Mesenchymal stem cell (in vitro differentiated cells and primary cell): ENCODE measurements around the gene INPP5A.
A peak's percentile ranks its signal among the peaks of the same experiment; 100 is the strongest.

Source experiments
- DNase-seq: peaks from one replicate; pipeline ENCODE4 v3.0.0-alpha.2; 2013
- H2AFZ ChIP-seq: one replicate; pipeline ENCODE4 v1.6.1; 2013; ENCODE audit warnings: low read depth, mild to moderate bottlenecking, control low read depth, inconsistent platforms, low read length, moderate library complexity
- H2AK5ac ChIP-seq: 2 replicates; pipeline ENCODE4 v1.6.1; 2013; ENCODE audit warnings: low read length, moderate library complexity, mild to moderate bottlenecking, inconsistent platforms; ENCODE audit not compliant: severe bottlenecking
- H2BK120ac ChIP-seq: one replicate; pipeline ENCODE4 v1.6.1; 2013; ENCODE audit warnings: low read depth, mild to moderate bottlenecking, inconsistent platforms, low read length, moderate library complexity
- H2BK12ac ChIP-seq, 2 experiments: one replicate each; pipeline ENCODE4 v1.6.1; 2013; ENCODE audit warnings: inconsistent platforms in 2 of 2, low read length in 2 of 2, mild to moderate bottlenecking in 2 of 2, moderate library complexity in 2 of 2, control low read depth in 1 of 2
- H2BK15ac ChIP-seq: one replicate; pipeline ENCODE4 v1.6.1; 2013; ENCODE audit warnings: mild to moderate bottlenecking, low read depth, inconsistent platforms; ENCODE audit not compliant: poor library complexity, severe bottlenecking
- H2BK5ac ChIP-seq: 2 replicates; pipeline ENCODE4 v1.6.1; 2013; ENCODE audit warnings: low read depth, mild to moderate bottlenecking, low read length, control low read depth, inconsistent platforms; ENCODE audit not compliant: poor library complexity, severe bottlenecking
- H3K14ac ChIP-seq, 2 experiments: one replicate each; pipeline ENCODE4 v1.6.1; 2013; ENCODE audit warnings: inconsistent platforms in 2 of 2, low read length in 2 of 2, control low read depth in 1 of 2, mild to moderate bottlenecking in 1 of 2, moderate library complexity in 1 of 2
- H3K18ac ChIP-seq, 2 experiments: one replicate each; pipeline ENCODE4 v1.6.1; 2013; ENCODE audit warnings: inconsistent platforms in 2 of 2, low read length in 2 of 2, control low read depth in 1 of 2, low read depth in 1 of 2, mild to moderate bottlenecking in 1 of 2
- H3K23ac ChIP-seq, 2 experiments: one replicate each; pipeline ENCODE4 v1.6.1; 2013; ENCODE audit warnings: inconsistent platforms in 2 of 2, low read length in 2 of 2, mild to moderate bottlenecking in 2 of 2, moderate library complexity in 2 of 2, control low read depth in 1 of 2
- H3K27ac ChIP-seq: 2 replicates; pipeline ENCODE4 v1.5.1; 2013; ENCODE audit warnings: mild to moderate bottlenecking, moderate library complexity, low read length, control low read depth, inconsistent platforms; ENCODE audit not compliant: poor library complexity, severe bottlenecking
- H3K27me3 ChIP-seq, 2 experiments: 2 replicates each; pipeline versions ENCODE4 v1.6.1 to v1.7.0; 2013; ENCODE audit warnings: low read length in 2 of 2, mild to moderate bottlenecking in 2 of 2, moderate library complexity in 2 of 2, control low read depth in 1 of 2, inconsistent platforms in 1 of 2; ENCODE audit not compliant: control insufficient read depth in 1 of 2, insufficient read depth in 1 of 2
- H3K36me3 ChIP-seq, 2 experiments: 2 replicates each; pipeline versions ENCODE4 v1.6.1 to v1.7.0; 2013; ENCODE audit warnings: low read length in 2 of 2, control low read depth in 1 of 2, inconsistent platforms in 1 of 2, low read depth in 1 of 2, mild to moderate bottlenecking in 1 of 2; ENCODE audit not compliant: insufficient read depth in 2 of 2, control insufficient read depth in 1 of 2
- H3K4ac ChIP-seq, 2 experiments: one replicate each; pipeline ENCODE4 v1.6.1; 2013; ENCODE audit warnings: inconsistent platforms in 2 of 2, low read length in 2 of 2, mild to moderate bottlenecking in 2 of 2, moderate library complexity in 2 of 2, control low read depth in 1 of 2, low read depth in 1 of 2
- H3K4me1 ChIP-seq: 2 replicates; pipeline ENCODE4 v1.6.1; 2013; ENCODE audit warnings: low read depth, low read length, control low read depth; ENCODE audit not compliant: control insufficient read depth, insufficient read depth
- H3K4me2 ChIP-seq: 2 replicates; pipeline ENCODE4 v1.6.1; 2013; ENCODE audit warnings: low read length, mild to moderate bottlenecking, inconsistent platforms; ENCODE audit not compliant: poor library complexity, severe bottlenecking
- H3K4me3 ChIP-seq, 2 experiments: 2 replicates each; pipeline versions ENCODE4 v1.5.1 to v1.7.0; 2013; ENCODE audit warnings: low read length in 2 of 2, mild to moderate bottlenecking in 2 of 2, control low read depth in 1 of 2, low read depth in 1 of 2; ENCODE audit not compliant: insufficient read depth in 1 of 2
- H3K79me1 ChIP-seq: replicated peaks from 2 replicates; pipeline ENCODE4 v1.6.1; 2013; ENCODE audit warnings: mild to moderate bottlenecking, control low read depth, low read length, inconsistent platforms; ENCODE audit not compliant: poor library complexity, severe bottlenecking
- H3K9ac ChIP-seq: 2 replicates; pipeline ENCODE4 v1.7.0; 2013; ENCODE audit warnings: mild to moderate bottlenecking, low read length, moderate library complexity
- H3K9me3 ChIP-seq: 2 replicates; pipeline ENCODE4 v1.7.0; 2013; ENCODE audit warnings: mild to moderate bottlenecking, low read length; ENCODE audit not compliant: control insufficient read depth
- H4K8ac ChIP-seq: one replicate; pipeline ENCODE4 v1.6.1; 2013; ENCODE audit warnings: inconsistent platforms, mild to moderate bottlenecking, low read length, moderate library complexity
- H4K91ac ChIP-seq: one replicate; pipeline ENCODE4 v1.6.1; 2013; ENCODE audit warnings: mild to moderate bottlenecking, low read length, inconsistent platforms
- WGBS: methylation state at CpG from one replicate; pipeline ENCODE4 v1.1.7; 2013; ENCODE audit warnings: mixed read lengths; 5-methylcytosine and 5-hydroxymethylcytosine counted together

INPP5A gene

DNA sequence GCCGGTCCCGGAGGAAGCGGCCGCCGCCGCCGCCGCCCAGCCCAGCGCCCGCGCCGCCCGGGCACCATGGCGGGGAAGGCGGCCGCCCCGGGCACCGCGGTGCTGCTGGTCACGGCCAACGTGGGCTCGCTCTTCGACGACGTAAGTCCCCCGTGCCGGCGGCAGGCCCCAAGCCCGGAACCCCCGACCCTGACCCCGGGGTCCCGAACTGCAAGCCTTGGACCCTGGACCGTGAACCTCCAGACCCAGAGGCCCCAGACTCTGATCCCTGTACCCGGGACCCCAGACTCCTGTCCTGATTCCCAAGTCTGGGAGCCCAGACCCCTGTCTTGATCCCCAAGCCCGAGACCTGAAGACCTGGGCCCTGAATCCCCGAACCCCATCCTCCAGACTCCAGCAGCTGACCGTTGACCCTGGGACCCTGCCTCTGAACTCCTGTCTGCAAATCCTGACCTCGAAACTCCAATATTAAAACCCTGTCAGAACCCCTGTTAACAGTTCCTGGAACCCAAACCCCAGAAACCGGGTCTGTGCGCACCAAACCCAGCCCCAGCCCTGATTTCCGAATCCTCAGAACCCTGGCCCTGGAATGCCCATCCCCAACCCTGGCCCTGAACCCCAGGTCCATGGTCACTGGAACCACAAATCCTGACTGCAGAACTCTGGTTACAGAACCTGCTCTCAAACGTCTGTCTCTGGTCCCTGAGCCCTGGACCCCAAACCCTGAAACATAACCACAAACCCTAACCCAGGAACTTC is 623 bp downstream of the INPP5A start:
- no peaks in the 10 kb centered on the region for H3K27me3 ChIP-seq

GRCh38 chr10:132538790-132539421 is 1.3 kb downstream of the INPP5A start:
- peak overlapping the region; percentile 75 for H3K4me2 ChIP-seq
- peaks cover 54% of the 10 kb centered on the region for H3K4me1 ChIP-seq
- H3K27ac ChIP-seq: no peak overlapping the region
- peak overlapping the region in 1 of 2 experiments; percentile 30 for H3K18ac ChIP-seq
- H3K4me3 ChIP-seq: peak overlapping the region in 1 of 2 experiments; percentile 87
- peaks cover 0 to 15% of the 10 kb centered on the region in 2 experiments for H3K36me3 ChIP-seq
- H2BK120ac ChIP-seq: no peak overlapping the region
- peak overlapping the region; percentile 20 to 44 for H3K4ac ChIP-seq
- no peak overlapping the region for H3K14ac ChIP-seq
- peak overlapping the region; percentile 60 for H2AK5ac ChIP-seq
- no peak overlapping the region for H2BK5ac ChIP-seq
- H3K79me1 ChIP-seq: peaks cover 36% of the 10 kb centered on the region
- H2BK12ac ChIP-seq: no peak overlapping the region
- DNase-seq: no peak
- WGBS: 62% methylated on average over 1 of the region's 2 CpGs
- peak overlapping the region; percentile 92 for H3K9ac ChIP-seq
- no peak overlapping the region for H4K91ac ChIP-seq
- H3K23ac ChIP-seq: no peak overlapping the region
- H3K9me3 ChIP-seq: no peaks in the 10 kb centered on the region
- H2AFZ ChIP-seq: no peak overlapping the region
- no peak overlapping the region for H2BK15ac ChIP-seq
- H3K27me3 ChIP-seq: no peaks in the 10 kb centered on the region
- no peak overlapping the region for H4K8ac ChIP-seq

More for the DNA sequence above, 623 bp downstream of the INPP5A start:
- peaks cover 31% of the 10 kb centered on the region for H3K79me1 ChIP-seq
- H4K8ac ChIP-seq: no peak overlapping the region
- H3K36me3 ChIP-seq: peaks cover 0 to 8% of the 10 kb centered on the region in 2 experiments
- H2AFZ ChIP-seq: no peak overlapping the region
- H3K14ac ChIP-seq: peak overlapping the region in 1 of 2 experiments; percentile 20
- H2BK5ac ChIP-seq: no peak overlapping the region
- H2BK12ac ChIP-seq: no peak overlapping the region
- peaks cover 60% of the 10 kb centered on the region for H3K4me1 ChIP-seq
- no peak for DNase-seq
- 16% methylated on average over 40 of the region's 42 CpGs for WGBS
- peak overlapping the region; percentile 60 for H2AK5ac ChIP-seq
- peak overlapping the region; percentile 46 for H4K91ac ChIP-seq
- H3K9me3 ChIP-seq: no peaks in the 10 kb centered on the region
- peak overlapping the region; percentile 47 to 81 for H3K4ac ChIP-seq
- H3K23ac ChIP-seq: no peak overlapping the region
- H3K4me3 ChIP-seq: peak overlapping the region; percentile 66 to 87
- H2BK15ac ChIP-seq: peak overlapping the region; percentile 29
- peak overlapping the region; percentile 55 for H2BK120ac ChIP-seq
- no peak overlapping the region for H3K27ac ChIP-seq
- H3K9ac ChIP-seq: peak overlapping the region; percentile 92
- peak overlapping the region; percentile 75 for H3K4me2 ChIP-seq
- H3K18ac ChIP-seq: peak overlapping the region; percentile 38 to 67

DNA sequence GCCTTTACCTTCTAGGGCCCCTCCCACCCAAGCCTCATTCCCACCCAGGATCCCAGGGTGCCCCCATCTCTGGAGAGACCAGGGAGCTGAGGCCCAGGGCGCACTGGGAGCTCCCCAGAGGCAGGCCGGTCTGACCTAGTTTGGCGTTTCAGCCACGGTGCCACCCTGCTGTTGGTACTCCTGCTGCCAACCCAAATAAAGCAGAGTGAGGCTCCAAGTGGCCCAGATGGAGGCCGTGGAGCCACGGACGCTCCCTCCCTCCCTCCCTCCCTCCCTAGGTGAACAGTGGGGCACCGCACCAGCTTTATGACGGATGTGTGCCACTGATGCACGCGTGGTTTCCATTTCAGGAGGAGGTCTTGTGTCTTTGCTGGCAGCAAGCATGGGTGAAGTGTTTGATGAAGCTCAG is 1.8 kb downstream of the INPP5A start:
- H3K23ac ChIP-seq: no peak overlapping the region
- H3K27me3 ChIP-seq: no peaks in the 10 kb centered on the region

GRCh38 chr10:132539894-132540293 is 2.3 kb downstream of the INPP5A start:
- peak; percentile 74 for DNase-seq
- Histone ChIP-seq H2BK15ac (no peak overlapping the region), H3K4me2 (no peak overlapping the region), H3K79me1 (peaks cover 45% of the 10 kb centered on the region), H3K4me3 (peak overlapping the region in 1 of 2 experiments; percentile 68), H3K18ac (no peak overlapping the region), H3K9ac (peak overlapping the region; percentile 59), H2BK120ac (no peak overlapping the region), H2BK12ac (no peak overlapping the region), H4K8ac (no peak overlapping the region), H3K27ac (no peak overlapping the region), H4K91ac (no peak overlapping the region), H3K4me1 (peaks cover 49% of the 10 kb centered on the region), H3K23ac (no peak overlapping the region), H3K9me3 (no peaks in the 10 kb centered on the region), H2AFZ (no peak overlapping the region), H2BK5ac (no peak overlapping the region), H2AK5ac (no peak overlapping the region), H3K4ac (no peak overlapping the region), H3K14ac (no peak overlapping the region), H3K27me3 (no peaks in the 10 kb centered on the region), H3K36me3 (peaks cover 0 to 22% of the 10 kb centered on the region in 2 experiments)
- 26% methylated on average over 3 of the region's 5 CpGs for WGBS

More for the DNA sequence above, 1.8 kb downstream of the INPP5A start:
- Histone ChIP-seq H3K79me1 (peaks cover 42% of the 10 kb centered on the region), H4K8ac (no peak overlapping the region), H3K14ac (no peak overlapping the region), H2AK5ac (no peak overlapping the region), H2BK5ac (no peak overlapping the region), H3K4ac (peak overlapping the region in 1 of 2 experiments; percentile 20), H3K18ac (peak overlapping the region in 1 of 2 experiments; percentile 42), H3K4me3 (peak overlapping the region in 1 of 2 experiments; percentile 87), H4K91ac (no peak overlapping the region), H3K27ac (no peak overlapping the region), H3K4me2 (no peak overlapping the region), H2BK12ac (peak overlapping the region in 1 of 2 experiments; percentile 45), H3K9me3 (no peaks in the 10 kb centered on the region), H2BK15ac (no peak overlapping the region), H2BK120ac (no peak overlapping the region), H3K4me1 (peaks cover 51% of the 10 kb centered on the region), H3K36me3 (peaks cover 0 to 21% of the 10 kb centered on the region in 2 experiments), H2AFZ (no peak overlapping the region), H3K9ac (peak overlapping the region; percentile 92)
- WGBS: 92% methylated on average over 7 of the region's 11 CpGs
- no peak for DNase-seq
